ENCODE results near the gene CEP164.
"Not testable (repeated sequence)": the region's sequence is repeated elsewhere in the genome, so short reads cannot be mapped to it uniquely, and the experiment has no call there.

The CEP164 gene

DNA sequence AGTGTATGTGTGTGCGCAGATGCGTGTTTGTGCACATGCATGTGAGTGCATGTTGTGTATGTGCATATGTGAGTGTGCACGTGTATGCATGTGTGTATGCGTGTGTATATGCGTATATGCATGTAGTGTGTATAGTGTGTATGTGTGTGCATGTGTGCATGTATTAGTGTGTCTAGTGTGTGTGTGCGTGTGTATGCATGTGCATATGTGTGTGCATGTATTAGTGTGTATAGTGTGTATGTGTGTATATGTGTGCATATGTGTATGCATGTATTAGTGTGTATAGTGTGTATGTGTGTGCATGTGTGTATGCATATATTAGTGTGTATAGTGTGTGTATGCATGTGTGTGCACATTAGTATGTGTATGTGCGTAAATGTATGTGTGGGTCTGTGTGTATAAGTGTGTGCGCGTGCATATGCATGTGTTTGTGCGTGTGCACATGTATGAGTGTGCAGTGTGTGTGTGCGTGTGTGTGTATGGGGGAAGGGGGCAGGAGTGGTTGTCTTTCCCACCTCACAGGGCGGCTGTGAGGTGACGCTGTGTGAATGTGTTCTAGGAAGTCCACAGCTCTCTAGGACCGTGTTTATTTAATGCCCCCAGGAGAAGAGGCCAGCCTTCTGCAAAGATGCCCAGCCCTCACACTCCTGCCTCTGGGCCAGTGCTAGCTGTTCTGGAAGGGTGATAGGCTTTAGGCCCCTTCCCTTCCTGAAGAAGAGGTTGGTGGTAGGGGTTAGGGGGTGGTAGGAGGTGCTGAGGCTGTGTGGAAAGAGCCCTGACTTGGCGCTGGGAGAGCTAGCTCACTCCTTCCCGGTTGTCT lies 114.6 kb downstream of the CEP164 start:
- DNase-seq (ENCODE audit: low spot score): no peak

DNA sequence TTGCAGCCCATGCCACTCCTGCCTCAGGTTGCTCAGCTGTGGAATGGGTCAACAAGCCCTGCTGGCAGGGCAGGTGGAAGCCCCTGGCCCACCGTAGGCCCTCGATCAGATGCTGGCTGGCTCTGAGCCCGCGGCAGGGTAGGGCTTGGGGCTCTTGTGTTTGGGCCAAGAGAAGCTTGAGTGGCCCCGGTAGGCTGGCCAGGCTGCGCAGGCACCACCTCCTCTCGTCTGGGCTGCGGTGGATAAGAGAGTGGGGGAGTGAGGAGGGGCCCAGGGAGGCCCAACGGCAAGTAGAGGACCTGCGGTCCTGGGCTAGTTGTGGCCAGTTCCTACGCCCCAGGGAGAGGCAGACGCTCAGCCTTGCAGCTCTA lies 115.2 kb downstream of the CEP164 start:
- no peak for DNase-seq (ENCODE audit: low spot score)

DNA sequence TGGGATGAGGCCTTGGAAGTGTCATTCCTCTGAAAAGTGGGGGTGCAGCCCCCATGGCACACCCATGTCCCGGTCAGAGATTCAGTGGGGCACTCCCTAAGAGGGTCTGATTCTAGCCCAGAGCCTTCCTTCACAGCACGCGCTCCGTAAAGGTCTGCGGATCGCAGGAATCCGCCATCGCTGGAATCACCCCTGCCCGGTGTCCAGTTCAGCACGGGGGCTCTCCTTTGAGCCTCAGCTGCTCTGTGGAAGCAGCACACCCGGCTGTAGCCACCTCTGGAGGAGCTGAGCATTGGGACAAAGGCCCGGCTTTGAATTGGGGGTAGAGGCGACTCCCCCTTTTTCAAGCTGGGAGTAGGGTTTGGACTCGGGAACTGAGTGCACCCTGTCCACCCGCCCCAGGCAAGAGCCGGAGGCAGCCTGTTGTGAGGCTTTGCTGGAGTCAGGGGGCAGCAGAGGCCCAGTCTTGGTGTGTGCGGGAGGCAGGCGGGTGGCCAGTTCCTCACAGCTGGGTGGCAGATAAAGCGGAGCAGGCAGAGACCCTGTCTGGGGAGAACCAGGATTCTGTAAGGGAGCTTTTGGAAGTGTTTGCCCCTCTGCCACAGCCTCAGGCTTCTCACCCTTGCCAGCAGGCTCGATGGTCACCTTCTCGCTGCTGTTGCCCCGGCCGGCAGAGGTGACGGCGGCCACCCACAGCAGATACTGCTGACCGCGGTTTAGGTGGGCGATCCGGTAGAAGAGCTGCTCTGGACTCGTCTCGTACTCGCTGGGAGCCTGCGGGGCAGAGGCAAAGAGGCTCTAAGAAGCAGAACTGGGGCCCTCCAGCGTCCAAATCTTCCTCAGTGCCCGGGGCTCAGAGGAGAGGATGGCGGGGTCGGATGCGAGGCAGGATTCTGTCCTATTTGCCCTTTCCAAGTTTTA lies 115.9 kb downstream of the CEP164 start:
- DNase-seq (ENCODE audit: low spot score): no peak

DNA sequence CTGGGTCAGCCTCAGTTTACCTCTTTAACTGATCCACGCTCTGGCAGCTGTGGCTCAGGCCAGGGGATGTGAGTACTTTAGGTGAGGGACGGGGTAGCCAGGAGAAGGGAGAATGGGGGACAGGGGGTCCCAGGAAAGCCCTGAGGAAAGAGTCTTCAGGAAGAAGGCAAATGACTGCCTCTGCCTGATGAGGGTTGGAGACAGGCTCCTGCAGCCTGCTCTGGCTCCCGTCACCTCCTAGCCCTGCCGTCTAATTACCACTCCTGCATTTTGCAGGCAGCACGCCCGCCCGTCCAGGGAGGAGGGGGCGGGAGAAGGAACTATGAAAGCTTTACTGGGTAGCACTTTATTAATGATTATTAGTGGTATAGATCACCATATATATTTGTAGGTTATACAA lies 116.6 kb downstream of the CEP164 start:
- no peak for DNase-seq (ENCODE audit: low spot score)

DNA sequence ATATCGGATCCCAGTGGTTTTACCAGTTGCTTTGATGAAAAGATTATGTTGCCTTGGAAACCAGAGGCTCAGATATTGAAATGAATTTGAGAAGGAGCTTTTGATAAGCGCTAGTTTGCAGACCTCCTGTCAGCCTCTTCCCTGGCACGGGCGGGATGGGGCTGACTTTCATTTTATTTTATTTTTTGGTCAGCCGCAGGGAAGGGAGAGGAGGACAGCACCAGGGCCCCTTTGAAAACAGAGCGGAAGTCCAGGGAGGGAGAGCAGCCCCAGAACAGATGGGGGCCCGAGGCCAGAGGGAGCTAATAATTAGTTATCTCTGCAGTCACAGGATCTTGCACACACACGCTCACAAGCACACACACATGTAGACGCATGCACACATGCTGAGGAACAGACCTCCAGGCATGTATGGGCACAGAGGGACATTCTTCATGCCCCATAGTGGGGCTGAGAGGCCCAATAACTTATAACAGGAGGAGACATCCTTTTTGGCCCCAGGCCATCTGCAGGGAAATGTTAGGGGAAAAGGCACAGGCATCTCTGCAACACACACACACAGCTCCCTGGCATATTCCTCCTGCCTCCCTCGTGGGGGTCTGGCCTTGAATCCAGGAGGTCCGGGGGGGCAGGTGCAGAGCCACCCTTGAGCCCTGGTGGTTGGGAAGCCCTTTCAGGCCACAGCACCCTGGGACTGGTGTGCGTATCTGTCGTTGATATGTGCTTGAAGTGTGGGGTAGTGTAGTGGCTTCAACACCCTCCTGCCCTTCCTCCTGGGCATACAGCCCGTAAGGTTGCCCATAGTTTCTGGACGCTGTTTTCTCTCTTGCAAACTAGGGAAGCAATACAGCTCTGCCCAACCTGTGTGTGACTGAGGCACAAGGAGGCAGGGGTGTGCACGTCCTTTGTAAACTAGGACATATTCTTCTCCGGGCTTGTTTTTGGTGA lies 117.3 kb downstream of the CEP164 start:
- DNase-seq (ENCODE audit: low spot score): no peak

DNA sequence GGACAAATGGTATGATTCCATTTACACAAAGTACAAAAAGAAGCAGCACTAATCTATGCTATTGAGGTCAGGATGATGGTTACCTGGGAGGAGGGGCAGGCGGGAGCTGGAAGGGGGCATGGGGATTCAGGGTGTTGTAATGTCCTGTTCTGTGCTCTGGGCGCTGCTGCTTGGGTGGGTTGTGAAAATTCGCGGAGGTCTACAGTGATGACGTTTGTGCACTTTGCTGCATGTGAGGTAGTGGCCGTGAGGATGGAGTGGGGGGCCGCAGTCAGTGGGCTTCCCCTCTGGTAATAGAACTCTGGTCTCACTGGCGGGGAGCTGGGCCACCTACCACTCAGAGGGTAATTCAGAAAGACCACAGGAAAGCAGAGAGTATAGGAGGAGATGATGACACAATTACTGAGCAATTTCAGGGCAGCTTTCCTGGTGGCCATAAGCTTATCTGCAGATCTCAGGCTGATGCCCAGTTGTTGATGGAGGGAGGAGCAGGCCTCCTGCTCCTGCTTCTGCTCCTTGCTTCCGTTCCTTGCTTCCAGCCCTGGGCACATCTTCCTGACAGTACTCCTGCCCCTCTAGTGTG lies 121.5 kb downstream of the CEP164 start:
- DNase-seq (ENCODE audit: low spot score): no peak

DNA sequence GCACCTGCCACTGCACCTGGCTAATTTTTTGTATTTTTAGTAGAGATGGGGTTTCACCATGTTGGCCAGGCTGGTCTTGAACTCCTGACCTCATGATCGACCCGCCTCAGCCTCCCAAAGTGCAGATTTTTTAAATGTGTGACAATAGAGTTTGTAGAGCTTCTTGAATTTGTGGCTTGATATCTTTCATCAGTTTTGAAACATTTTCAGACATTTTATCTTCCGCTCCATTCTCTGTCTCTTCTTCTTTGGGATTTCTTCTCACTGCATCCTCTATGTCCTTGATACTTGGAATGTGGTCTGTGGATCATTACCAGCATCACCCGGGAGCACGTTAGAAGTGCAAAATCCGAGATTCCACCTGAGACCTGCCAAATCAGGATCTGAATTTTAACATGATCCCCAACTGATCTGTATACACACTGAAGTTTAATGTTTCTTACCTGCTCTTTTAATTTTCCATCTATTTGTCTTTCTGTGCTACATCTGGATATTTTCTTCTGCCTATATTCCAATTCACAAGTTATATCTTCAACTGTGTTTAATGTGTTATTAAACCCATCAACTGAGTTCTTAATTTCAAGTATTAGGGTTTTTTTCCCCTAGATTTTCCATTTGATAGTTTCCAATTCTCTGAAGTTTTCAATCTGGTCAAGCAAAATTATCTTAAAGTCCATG lies 126.4 kb downstream of the CEP164 start:
- DNase-seq (ENCODE audit: low spot score): no peak

DNA sequence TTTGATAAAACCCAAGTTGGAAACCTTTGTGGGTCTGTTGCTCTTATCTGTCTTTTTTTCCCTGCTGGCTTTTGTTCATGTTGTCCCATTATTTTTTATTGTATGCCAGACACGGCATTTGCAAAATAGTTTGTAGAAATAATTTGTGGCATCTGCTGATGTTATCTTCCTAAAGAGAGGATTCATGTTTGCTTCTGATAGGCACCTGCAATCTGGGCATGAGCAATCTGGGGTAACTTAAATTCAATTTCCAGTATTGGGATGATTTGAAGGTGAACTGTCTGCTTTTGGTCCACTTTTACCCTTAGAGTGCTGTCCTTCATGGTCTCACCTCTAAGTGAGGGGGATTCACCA lies 126.9 kb downstream of the CEP164 start:
- no peak for DNase-seq (ENCODE audit: low spot score)

DNA sequence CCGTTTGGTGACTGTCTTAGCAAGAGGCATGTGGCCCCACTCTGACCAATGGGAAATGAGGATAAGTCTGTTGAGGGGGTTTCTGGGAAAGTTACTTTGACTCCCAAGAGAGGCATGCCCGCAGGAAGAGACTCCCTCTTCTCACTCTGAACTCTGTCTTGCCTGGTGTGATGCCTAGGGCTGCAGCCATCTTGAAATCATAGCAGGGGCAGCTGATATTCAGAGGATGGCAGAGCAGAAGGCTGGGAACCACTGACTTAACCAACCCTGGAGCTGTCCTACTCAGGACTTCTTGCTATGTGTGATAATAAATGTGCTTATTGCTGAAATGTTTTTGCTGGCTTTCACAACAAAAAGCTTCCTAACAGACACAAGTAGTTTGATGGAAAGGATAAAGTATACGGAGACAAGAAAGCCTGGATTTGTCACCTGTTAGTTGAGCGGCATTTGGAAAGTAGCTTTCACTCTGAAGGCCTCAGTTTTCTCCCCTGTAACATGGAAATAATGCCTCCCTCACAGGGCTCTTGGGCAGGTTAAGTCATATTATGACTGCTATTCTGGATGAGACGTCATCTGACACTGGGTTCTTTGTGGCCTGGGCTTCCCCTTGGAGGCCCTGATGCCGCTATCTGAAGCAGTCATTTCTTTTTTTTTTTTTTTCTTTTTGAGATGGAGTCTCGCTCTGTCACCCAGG lies 128.5 kb downstream of the CEP164 start:
- no peak for DNase-seq (ENCODE audit: low spot score)

DNA sequence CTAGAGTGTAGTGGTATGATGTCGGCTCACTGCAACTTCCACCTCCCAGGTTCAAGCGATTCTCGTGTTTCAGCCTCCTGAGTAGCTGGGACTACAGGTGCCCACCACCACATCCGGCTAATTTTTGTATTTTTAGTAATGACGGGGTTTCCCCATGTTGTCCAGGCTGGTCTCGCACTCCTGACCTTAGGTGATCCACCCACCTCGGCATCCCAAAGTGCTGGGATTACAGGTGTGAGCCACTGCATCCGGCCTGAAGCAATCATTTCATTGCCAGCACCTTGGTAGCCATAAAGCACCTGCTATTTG lies 129.0 kb downstream of the CEP164 start:
- DNase-seq (ENCODE audit: low spot score): not testable (repeated sequence)

DNA sequence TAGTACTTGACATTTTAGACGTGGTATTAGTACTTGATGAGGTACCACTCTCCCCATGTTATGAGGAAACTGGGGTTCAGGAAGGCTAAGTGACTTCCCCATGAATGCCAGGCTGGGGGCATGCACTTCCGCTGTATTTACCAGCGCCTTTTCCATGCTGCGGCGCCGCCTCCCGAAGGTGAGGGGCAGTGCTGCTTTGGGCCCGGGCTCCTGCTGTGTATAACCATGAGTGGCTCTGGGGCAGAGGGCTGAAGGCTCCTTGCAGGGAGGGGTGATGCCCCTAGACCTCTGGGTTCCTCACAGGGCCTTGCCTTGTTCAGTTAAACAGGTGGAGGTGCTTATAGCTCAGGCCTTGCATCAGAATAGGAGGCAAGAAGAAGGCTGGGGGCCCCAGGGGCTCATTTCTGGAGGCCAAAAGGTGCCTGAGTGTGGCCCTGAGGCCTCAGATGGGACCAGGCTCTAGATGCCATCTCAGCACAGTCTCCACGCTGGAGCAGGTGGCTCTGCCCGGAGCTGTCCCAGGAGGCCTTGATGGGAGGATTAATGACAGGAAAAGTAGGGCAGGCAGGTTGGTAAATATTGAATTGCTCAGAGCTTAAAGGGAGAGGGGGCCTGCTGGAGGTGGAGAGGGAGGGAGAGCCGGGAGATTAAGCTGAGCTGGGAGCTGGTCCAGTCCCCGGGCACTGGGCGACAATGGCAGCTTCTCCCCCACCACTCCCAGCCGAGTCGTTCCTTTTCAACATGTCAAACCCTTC lies 129.6 kb downstream of the CEP164 start:
- DNase-seq (ENCODE audit: low spot score): no peak

DNA sequence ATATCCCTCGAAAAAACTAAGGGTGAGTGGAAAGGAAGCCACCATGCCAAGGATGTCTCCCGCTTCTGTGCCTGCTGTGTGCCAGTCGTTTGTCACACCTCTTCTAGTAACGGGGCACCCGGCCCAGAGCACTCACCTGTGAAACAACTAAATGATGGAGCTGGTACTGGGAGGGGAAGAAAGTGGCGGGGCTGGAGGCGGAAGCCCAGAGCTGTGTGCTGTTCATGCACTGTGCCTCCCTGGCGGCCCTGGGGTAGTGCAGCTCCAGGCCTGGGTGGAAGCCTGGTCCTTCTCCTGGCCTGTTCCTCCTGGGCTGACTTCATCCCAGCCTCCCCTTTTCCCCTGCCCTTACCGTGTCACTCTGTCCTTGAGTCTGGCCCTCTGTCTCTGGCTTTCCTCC lies 130.2 kb downstream of the CEP164 start:
- no peak for DNase-seq (ENCODE audit: low spot score)

DNA sequence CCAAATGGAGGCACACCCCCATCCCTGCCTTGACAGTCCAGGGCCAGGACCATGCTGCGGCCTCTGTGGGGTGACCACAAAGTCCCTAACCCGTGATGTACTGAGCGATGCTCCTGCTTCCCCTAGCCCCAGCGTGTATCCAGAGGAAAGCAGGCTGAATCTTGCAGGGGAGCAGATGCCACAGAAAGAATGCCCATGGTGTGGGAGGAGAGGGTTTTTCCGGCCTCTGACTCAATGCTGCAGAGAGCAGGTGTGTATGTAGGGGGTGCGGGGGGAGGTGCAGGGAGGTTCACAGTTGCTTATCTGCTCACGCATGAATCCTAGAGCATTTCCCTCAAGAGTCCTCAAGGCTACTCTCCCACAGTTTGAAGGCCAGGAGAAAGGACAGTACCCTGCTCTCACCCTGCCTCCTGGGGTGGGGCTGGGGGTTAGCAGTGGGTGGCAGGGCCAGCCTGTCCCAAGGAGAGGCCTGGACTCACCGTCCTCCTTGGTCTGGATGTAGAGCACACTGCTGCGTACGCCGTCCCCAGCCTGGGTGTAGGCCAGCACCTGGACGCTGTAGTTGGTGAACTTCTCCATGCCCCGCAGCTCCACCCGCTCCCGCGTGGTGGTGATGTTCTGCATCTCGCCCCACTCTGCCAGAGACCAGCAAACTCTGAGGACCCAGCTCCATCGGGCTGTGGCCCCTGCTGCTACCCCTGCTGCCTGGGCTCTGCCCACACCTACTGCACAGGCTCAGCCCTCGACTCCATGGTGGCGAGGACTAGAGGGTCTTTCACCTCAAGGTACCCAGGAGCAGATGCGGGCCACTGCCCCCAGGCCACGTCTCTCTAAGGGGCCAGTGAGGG lies 130.8 kb downstream of the CEP164 start:
- DNase-seq (ENCODE audit: low spot score): no peak

DNA sequence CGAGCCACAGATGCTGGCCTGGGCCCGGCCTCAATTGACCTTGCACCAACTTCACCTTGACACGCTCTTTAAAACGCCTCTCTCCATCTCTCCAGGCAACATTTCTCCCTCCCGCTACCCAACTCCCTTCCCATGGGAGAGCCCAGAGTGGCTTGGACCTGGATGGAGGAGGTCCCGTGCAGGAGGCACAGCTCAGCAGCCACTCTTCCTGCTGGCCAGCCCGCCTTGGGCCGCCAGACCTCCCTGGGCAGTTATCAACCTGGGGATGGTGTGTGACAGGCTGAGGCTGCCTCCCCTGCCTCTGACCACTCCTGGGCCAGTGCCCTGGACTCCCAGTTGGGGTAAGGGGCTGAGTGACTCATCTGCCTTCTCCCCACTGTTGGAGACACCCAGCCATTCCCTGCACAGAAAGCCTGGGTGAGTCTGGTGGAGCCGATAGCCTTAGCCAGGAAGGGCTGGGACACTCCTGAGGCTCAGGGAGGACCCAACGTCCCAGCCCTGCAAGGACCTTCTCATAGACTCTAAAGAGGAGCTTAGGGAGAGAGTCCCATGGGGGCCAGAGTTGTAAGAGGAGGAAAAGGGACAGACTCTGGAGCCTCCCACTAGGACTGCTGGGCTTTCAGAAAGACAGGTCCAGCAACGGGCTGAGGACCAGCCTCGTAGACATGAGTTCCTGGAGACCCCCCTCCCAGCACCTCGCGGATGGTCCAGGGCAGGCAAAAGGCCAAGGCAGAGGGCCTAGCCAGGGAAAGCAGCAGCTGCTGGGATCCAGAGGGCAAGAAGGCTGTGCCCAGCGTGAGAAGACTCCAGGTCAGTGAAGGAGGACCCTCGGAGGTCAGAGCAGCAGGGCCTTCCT lies 131.7 kb downstream of the CEP164 start:
- DNase-seq (ENCODE audit: low spot score): no peak

DNA sequence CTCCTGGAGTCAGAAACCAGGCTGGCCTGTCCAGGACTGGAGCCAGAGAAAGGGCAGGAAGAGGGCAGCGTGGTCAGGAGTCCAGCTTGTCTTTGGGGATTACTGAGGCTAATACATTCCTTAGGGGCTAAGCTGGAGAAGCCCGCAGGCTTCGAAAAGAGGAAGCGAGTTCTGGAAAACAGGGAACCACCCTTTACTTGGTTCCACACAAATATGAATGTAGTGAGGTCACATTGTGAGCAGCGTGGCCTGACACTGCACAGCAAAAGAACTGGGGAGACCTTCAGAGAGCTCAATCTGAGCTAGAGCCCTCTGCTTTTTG lies 132.3 kb downstream of the CEP164 start:
- no peak for DNase-seq (ENCODE audit: low spot score)

DNA sequence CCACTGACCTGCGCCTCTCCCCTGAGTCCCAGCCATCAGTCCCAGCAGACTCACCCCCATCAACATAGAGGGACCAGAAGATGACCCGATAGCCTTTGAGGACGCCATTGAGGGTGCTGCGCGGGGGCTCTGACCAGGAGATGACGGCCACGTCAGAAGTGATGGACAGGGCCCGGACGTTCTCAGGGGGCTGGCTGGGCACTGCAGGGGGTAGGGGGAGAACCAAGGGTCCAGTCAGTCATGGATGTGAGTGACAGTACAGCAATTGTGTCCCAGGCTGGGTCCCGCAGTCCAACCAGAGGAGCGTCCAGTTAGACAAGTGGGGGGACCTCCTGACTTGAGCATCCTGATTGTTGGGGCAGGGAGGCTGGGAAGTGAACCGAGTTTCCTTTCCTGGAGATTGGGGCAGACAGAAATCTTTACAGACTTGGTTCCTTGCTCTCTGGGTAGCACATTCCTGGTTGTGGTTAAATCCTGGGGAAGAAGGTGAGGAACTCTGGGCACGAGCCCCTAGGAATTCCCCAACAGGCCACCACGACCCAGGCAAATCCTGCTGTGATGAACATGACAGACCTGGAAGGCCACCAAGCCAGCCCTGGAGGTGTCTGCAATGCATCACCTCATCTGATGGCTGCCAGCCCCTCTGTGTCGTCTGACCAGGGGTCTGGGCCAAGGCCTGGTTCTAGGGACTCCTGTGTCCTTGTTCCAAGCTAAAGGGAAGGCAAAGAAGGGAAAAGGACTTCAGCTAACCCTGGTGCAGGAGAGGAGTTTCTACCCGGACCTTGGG lies 133.9 kb downstream of the CEP164 start:
- DNase-seq (ENCODE audit: low spot score): no peak

DNA sequence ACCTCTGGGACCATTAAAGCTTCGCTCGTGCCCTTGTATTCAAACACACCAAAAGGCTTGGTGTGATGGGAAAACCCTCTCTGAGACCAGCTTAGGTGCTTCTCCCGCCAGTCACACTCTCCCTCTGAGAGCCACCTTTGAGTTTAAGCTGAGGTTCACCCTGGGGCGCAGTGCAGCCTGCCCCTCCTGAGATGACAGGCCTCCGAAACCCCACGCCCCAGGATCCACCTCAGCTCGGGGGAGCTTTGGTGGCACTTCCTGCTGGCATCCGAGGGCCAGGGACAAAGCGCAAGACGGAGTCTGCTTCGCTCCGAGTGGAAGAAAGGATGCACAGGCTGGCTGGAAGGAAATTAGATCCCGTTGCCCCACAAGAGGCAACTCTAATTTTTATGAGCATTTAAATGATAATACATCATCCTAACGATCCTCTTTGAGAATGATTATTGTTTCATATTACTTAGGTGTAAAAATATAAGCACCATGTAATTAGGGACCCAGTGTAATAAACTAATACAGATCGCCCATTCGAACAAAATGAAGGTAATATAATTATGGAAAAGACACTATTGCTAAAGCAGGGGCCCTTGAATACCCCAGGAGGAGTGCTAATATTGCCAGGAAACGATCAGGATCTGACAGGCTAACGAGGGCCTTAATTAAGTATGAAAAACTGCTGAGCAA lies 134.7 kb downstream of the CEP164 start:
- DNase-seq (ENCODE audit: low spot score): no peak
